Hepatocyte (in vitro differentiated cells): Measurements from ENCODE around the gene SLC46A2. TPM values are rescaled to one million over a fixed set of nuclear protein-coding genes. Genes with fewer than 3 reads are reported as not detected.

Source experiments
- DNase-seq: peaks from one replicate; pipeline ENCODE4 v3.0.0-alpha.2; 2016; ENCODE audit warnings: low spot score
- H2AFZ ChIP-seq: fragments of 200-600 bp; sonication (generic); 2 replicates; pipeline ENCODE4 v1.6.0; 2016; ENCODE audit warnings: antibody characterized with exemption, mild to moderate bottlenecking
- H3K27ac ChIP-seq: fragments of 200-600 bp; sonication (generic); 2 replicates; pipeline ENCODE4 v1.5.1; 2016; ENCODE audit warnings: mild to moderate bottlenecking
- H3K27me3 ChIP-seq: fragments of 200-600 bp; sonication (generic); 2 replicates; pipeline ENCODE4 v1.6.1; 2016
- H3K36me3 ChIP-seq: fragments of 200-600 bp; sonication (generic); replicated peaks from 2 replicates; pipeline ENCODE4 v1.5.1; 2016; ENCODE audit warnings: low read depth; ENCODE audit not compliant: insufficient read depth
- H3K4me1 ChIP-seq: fragments of 200-600 bp; sonication (generic); 2 replicates; pipeline ENCODE4 v1.5.1; 2016; ENCODE audit warnings: mild to moderate bottlenecking, moderate library complexity; ENCODE audit not compliant: insufficient read depth
- H3K4me2 ChIP-seq: fragments of 200-600 bp; sonication (generic); 2 replicates; pipeline ENCODE4 v1.6.0; 2016
- H3K4me3 ChIP-seq: fragments of 200-600 bp; sonication (generic); 2 replicates; pipeline ENCODE4 v1.5.1; 2016; ENCODE audit warnings: mild to moderate bottlenecking
- H3K79me2 ChIP-seq: fragments of 200-600 bp; sonication (generic); 2 replicates; pipeline ENCODE4 v1.6.0; 2017; ENCODE audit warnings: mild to moderate bottlenecking
- H3K9me2 ChIP-seq: fragments of 200-600 bp; sonication (generic); replicated peaks from 2 replicates; pipeline ENCODE4 v1.6.0; 2017; ENCODE audit warnings: mild to moderate bottlenecking; ENCODE audit not compliant: insufficient read depth
- H3K9me3 ChIP-seq: fragments of 200-600 bp; sonication (generic); 2 replicates; pipeline ENCODE4 v1.5.1; 2016; ENCODE audit warnings: low read depth, mild to moderate bottlenecking
- H4K20me1 ChIP-seq: fragments of 200-600 bp; sonication (generic); 2 replicates; pipeline ENCODE4 v1.6.0; 2016; ENCODE audit warnings: mild to moderate bottlenecking; ENCODE audit not compliant: insufficient read depth, poor library complexity, severe bottlenecking
- CTCF ChIP-seq: fragments of 200-600 bp; sonication (generic); IDR thresholded peaks from 2 replicates; pipeline ENCODE4 v1.5.1; 2016; ENCODE audit warnings: antibody characterized with exemption, mild to moderate bottlenecking; ENCODE audit not compliant: poor library complexity
- EZH2 ChIP-seq: fragments of 200-600 bp; sonication (generic); IDR thresholded peaks from 2 replicates; pipeline ENCODE4 v1.6.1; 2016; ENCODE audit warnings: antibody characterized with exemption, mild to moderate bottlenecking, borderline replicate concordance
- EZH2phosphoT487 ChIP-seq: fragments of 200-600 bp; sonication (generic); IDR thresholded peaks from one replicate; pipeline ENCODE4 v1.6.1; 2018; ENCODE audit warnings: antibody characterized with exemption, mild to moderate bottlenecking, low read depth, moderate library complexity; ENCODE audit not compliant: unreplicated experiment, severe bottlenecking
- WGBS: methylation state at CpG from one replicate; pipeline ENCODE4 v1.1.6; 2016; ENCODE audit warnings: low lambda C conversion rate; ENCODE audit errors: missing lambda C conversion rate; 5-methylcytosine and 5-hydroxymethylcytosine counted together
- polyA plus RNA-seq: library from polyadenylated mRNA; unstranded; fragments of >200 nt; fragmentation: Nextera tagmentation; extraction: Ambion mirVana; gene quantifications from 2 replicates; pipeline ENCODE4 v1.2.1, GENCODE V29; 2016
- total RNA-seq: library from RNA; depleted of rRNA; stranded (reverse); fragments of >200 nt; gene quantifications from 2 replicates; pipeline ENCODE4 v1.2.3, GENCODE V29; 2014

SLC46A2 gene
- total and polyA plus RNA-seq, 2 experiments from 2014 or later, result not detected

- H3K4me2 ChIP-seq, result no peak overlapping the region
- H4K20me1 ChIP-seq, result no peaks in the 10 kb centered on the region
- peaks cover 40% of the 10 kb centered on the region for H3K27me3 ChIP-seq
- no peaks in the 10 kb centered on the region for H3K4me1 ChIP-seq
- WGBS, result 100% methylated on average over 1 of the region's 1 CpG
- H3K9me2 ChIP-seq, result no peaks in the 10 kb centered on the region
- no peak overlapping the region for H2AFZ ChIP-seq
- no peaks in the 10 kb centered on the region for H3K36me3 ChIP-seq
- H3K4me3 ChIP-seq, result no peak overlapping the region
- no peaks in the 10 kb centered on the region for H3K9me3 ChIP-seq
- H3K27ac ChIP-seq, result no peak overlapping the region
- H3K79me2 ChIP-seq, result no peaks in the 10 kb centered on the region
- no peak for TF ChIP-seq EZH2phosphoT487
- no peak for TF ChIP-seq CTCF
- no peak for TF ChIP-seq EZH2
- DNase-seq, result no peak
Measured at GRCh38 chr9:112894041-112894440, 3.4 kb upstream of the SLC46A2 start.

DNA sequence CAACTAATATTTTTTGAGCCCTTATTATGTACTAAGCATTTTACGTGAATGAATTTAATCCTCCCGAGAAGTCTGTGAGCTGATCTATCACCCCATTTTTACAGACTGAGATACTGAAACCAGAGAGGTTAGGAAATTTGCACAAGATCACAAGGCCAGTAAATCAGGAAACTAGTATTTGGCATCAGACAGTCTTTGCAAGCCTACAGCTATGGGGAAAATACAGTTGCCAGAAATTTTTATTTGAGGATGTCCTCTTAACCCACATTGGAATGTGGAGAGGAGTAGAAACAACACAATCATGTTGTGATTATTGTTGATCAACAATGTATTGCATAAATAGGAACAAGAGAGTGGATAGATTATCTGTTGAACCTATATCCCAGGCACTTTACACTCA is 2.3 kb upstream of the SLC46A2 start:
- WGBS, result 90% methylated on average over 2 of the region's 2 CpGs
- H3K9me2 ChIP-seq, result no peaks in the 10 kb centered on the region
- no peak for DNase-seq
- H3K27me3 ChIP-seq, result peaks cover 40% of the 10 kb centered on the region
- H3K27ac ChIP-seq, result no peak overlapping the region
- TF ChIP-seq EZH2, result no peak
- no peaks in the 10 kb centered on the region for H3K79me2 ChIP-seq
- H3K36me3 ChIP-seq, result no peaks in the 10 kb centered on the region
- no peaks in the 10 kb centered on the region for H3K4me1 ChIP-seq
- H3K9me3 ChIP-seq, result no peaks in the 10 kb centered on the region
- no peak overlapping the region for H2AFZ ChIP-seq
- no peaks in the 10 kb centered on the region for H4K20me1 ChIP-seq
- no peak overlapping the region for H3K4me2 ChIP-seq
- H3K4me3 ChIP-seq, result no peak overlapping the region

DNA sequence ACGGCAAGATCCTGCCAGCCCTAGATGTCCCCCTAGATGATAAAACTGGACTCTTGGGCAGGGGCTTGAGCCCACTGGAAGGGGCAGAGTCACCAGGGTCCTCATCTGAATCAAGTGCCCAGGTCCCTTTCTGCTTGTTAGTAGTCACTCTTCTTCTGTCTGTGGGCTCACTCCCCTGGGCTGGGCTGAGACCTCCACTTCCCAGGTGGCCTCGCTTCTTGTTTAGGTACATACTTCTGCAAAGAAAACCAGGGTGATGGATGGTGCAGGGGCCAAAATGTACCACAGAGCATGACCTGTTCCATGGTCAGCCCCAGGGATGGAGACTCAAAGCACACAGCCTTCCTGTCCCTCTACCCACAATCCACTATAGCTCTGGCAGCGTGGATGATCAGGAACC is 845 bp upstream of the SLC46A2 start:
- Histone ChIP-seq H3K36me3 (no peaks in the 10 kb centered on the region), H3K79me2 (no peaks in the 10 kb centered on the region), H3K4me1 (no peaks in the 10 kb centered on the region), H3K9me2 (no peaks in the 10 kb centered on the region), H3K4me2 (no peak overlapping the region), H2AFZ (no peak overlapping the region), H3K27me3 (peaks cover 40% of the 10 kb centered on the region), H3K9me3 (no peaks in the 10 kb centered on the region), H3K4me3 (no peak overlapping the region), H3K27ac (no peak overlapping the region), H4K20me1 (no peaks in the 10 kb centered on the region)
- WGBS, result 91% methylated on average over 3 of the region's 3 CpGs
- TF ChIP-seq EZH2 (no peak), CTCF (no peak), EZH2phosphoT487 (no peak)
- no peak for DNase-seq

DNA sequence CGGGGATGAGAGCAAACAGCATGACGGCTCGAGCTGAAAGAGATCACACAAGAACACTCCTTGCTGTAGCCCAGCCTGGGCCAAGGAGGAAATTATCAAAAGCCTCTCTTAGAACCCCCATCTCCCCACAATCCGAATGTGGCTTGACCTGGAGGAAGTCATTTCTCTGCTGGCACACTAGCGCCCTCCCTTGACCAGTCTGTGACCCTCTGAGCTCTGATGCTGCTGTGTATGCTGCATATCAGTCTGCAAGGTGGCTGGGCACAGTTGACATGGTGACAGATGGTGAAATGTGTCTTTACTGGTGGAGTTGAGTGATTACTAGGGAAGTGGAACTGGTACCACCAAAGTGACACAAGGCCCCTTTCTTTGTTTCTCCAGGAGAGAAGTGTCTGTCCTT is 3.3 kb downstream of the SLC46A2 start:
- Histone ChIP-seq H3K9me2 (no peaks in the 10 kb centered on the region), H3K4me1 (no peaks in the 10 kb centered on the region), H3K27ac (no peak overlapping the region), H4K20me1 (no peaks in the 10 kb centered on the region), H2AFZ (no peak overlapping the region), H3K9me3 (no peaks in the 10 kb centered on the region), H3K79me2 (no peaks in the 10 kb centered on the region), H3K4me2 (no peak overlapping the region), H3K4me3 (no peak overlapping the region), H3K36me3 (no peaks in the 10 kb centered on the region), H3K27me3 (peaks cover 32% of the 10 kb centered on the region)
- WGBS, result 65% methylated on average over 5 of the region's 5 CpGs
- no peak for DNase-seq
- no peak for TF ChIP-seq EZH2
- TF ChIP-seq CTCF, result no peak
- TF ChIP-seq EZH2phosphoT487, result no peak
